Globus pallidus (tissue), 1 donor: ENCODE results near the gene MEG3.
A peak's percentile ranks its signal among the peaks of the same experiment; 100 is the strongest.

Experiments
- DNase-seq: peaks from one replicate; pipeline ENCODE4 v3.0.0-alpha.2; 2015; ENCODE audit warnings: low spot score

MEG3 gene

DNA sequence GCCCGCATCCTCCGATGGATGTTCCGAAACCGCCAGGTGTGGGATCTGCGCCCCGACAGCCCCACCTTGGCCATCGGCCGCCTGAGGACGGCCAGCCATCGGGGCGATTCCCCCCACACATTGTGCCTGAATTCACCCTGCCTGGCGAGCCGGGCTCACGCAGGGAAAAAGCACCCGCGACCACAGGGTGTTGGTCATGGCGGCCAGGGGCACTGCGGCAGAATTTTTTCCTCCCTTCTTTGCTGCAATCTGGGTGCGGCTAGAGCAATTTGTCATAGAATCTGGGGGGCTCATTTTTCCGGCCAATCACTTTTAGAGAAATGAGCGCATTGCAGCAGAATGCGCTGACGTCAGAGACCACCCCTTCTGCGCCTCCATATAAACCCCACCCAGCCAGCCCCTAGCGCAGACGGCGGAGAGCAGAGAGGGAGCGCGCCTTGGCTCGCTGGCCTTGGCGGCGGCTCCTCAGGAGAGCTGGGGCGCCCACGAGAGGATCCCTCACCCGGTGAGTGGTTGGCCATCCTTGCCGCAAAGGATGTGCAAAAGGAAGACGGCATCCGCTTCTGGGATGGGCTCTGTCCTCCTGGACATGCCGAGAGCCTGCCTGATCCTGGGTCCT, at the start of gene MEG3:
Gene MEG3 (plus strand): TSS at position 406 of the 619 bp plus-strand sequence.
- DNase-seq: no peak

DNA sequence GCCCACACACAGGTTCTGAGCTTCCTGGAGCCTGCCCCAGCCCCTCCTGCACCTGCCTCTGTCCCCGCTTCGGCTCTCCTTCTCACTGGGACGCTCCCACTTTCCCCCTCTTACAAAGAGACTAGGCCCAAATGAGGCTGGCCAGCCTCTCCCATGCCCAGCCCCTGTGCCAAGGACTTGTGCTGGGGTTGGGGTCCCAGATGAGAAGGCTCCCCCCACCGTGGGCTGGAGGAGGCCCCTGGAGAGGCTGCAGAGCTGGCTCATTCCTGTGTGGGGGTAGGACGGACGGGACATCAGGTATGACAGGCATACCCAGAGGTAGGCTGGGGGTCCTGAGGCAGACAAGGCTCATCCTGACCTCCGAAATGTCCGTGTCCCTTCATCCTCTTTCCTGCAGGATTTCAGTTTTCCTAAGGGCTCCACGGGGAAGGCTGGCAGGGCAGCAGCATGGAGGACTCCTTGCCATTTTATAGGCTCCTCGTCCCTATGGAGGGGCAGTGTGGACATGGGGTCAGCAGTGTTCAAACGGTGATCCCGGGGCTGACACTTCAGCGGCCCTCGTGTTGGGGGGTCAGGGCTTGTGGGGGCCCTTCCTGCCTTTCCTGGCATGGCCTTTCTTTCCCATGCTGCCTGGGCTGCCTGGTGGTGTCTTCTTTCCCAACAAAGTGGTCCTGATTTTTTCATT, 49.1 kb upstream of the MEG3 start:
- no peak for DNase-seq

DNA sequence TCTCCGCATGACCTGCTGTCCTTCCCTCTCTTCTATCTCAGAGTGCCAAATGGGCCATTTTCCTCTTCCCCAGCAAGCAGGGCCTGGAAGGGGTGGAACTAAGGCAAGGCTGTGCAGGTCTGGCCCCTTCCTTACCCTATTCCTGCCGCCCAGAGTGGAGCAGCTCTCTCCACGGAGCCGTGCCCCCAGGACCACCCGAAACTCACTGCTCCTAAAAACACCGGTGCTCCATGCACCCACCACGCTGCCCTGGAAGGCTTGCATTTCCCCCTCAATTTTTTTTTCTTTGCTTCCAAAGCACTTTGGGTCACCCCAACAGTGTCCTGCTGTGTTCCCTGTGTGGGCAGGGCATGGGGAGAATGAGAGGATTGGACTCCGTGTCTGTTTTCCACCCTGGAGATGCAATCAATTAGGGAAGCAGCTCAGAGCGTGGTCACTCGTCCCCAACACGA, 48.5 kb upstream of the MEG3 start:
- DNase-seq: no peak

DNA sequence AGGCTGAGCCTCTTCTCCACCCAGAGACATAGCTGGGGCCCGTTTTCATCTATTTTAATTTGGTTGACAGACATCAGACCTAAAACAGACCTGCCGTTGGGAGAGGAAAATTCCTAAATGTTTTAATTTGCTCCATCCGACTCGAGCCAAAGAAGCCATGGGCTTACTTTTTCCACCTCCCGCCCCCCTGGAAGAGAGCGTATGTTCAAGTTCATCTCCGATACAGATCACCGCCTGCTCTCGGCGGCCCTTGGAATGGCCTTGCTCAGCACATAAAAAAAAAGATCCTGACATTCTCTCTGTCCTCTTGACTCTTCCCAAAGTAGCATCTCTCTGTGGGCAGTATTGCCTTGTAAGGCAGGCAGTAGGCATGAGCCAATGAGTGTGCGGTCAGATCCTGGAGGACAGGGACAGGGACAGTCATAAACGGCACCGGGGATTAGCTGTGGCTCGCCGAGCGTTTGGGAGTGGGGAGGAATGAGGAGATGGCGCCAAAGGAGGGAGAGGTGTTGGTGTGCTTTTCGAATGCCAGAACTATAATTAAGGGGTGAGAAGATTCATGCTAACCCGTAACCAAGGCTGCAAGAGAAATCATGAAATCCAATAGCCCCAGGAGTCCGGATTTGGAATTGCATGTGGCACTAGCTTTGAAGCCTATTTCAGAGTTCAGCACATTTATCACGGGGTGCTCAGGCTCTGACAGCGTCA, 47.9 kb upstream of the MEG3 start:
- DNase-seq: no peak

DNA sequence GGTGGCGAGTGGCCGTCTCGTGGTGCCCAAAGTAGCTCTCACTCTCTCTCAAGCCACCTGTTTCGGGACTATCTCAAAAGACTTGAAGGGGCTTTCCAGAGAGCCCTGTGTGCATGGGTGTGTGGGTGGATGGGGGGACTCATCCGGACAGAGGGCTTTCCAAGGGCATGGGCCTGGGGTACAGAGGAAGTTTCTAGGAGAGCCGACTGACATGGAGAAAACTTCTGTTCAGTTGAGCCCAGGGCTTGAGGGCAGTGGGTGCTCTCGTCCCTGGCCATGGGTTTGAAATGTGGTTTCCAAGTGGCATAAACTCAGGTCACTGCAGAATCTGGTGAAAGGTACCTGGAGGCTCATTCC, 47.4 kb upstream of the MEG3 start:
- DNase-seq: no peak

DNA sequence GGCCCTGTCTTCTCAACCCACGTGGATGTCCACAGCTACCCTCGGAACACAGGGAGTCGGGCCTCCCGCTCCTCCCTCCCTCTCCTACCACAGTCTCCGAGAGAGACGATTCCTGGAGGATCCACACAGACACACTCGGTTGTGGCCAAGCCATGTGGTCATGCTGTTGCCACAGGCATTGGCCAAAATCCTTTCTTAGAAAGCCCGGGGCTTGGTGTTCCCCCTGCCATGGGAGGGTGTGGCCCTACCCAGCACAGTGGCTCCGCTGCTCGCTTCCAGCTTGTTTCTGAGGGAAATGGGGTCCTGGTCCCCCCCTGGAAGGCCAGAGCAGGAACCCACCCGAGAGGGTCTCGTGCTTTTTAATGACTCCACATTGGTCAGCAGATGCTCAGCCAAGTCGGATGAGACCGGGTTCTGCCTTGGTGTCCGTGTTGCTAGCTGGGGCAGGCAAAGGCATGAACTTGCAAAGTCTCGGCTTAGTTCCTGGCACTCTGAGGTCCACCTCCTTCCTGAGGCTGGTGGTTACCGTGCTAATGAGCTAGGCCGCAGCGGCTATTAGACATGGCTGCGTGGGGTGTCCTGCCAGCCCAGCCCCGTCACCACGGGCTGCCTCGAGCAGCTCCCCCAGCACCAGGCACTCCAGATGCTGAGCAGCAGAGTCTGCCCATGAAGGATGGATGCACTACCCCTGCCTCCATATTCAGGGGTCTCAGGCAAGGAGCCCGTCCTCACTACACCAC, 46.8 kb upstream of the MEG3 start:
- DNase-seq: no peak

DNA sequence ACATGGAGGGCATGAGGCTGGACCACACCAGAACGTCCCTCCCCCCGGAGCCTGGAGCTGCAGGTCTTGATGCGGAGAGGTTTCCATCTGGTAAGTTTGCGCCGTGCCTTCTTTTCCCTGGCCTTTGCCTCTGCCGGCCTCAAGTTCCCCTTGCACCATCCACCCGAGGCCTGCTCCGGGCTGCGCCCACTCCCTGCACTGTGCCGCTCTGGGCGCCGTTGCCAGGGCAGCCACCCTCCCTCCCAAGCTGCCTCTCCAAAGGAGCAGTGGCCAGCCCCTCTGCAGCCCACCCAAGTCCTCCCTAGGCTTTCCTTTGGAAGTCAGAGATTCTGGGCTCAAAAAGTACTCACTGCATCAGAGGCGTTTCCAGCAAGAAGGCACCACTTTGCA, 46.2 kb upstream of the MEG3 start:
- no peak for DNase-seq

DNA sequence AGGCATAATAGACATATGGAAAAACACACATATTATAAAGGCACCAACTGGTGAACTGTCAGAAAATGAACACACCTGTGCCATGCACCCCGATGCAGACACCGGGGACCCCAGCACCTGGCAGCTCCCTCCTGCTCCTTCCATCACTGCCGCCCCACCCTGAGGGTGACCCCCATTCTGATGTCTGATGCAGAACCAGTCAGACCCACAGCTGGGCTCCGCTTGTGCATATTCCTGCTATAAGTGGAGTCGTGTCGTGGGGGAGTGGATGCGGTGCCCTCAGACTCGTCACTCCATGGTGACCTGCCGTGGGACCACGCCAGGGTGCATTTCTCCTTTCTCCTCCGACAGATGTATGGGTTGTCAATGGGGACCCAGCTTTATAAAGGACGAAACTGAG, 45.7 kb upstream of the MEG3 start:
- no peak for DNase-seq

DNA sequence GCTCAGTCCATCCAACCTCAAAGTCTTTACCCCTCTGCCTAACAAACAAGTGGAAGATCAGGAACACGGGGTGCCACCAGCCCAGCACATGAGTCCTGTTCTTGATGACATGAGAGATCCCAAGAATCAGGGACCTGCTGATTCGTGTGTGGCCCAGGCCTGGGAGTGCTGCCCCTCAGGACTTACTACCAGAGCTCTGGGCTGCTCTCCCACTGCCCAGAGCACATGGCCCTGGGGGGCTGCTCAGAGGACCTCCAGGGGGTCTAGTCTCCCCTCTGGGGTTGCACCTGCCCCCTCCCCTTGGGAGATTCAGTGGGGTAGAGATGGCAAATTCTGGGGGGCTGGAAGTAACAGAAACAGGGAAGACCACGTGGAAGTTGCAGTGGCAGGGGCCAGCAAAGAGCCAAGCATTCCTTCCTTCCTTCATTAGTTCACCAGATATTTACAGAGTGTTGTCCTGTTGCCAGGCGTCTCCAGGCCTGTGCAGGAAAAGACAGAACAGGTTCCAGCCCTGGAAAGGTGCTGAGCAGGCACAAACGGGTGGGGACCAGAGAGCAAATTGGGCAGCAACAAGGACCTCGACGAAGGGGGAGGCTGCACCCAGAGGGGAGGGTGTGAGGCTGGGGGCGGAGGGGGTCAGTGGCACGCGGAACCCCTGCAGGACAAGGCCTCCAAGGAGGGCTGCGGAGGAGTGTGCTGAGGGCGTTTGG, 45.1 kb upstream of the MEG3 start:
- DNase-seq: no peak

DNA sequence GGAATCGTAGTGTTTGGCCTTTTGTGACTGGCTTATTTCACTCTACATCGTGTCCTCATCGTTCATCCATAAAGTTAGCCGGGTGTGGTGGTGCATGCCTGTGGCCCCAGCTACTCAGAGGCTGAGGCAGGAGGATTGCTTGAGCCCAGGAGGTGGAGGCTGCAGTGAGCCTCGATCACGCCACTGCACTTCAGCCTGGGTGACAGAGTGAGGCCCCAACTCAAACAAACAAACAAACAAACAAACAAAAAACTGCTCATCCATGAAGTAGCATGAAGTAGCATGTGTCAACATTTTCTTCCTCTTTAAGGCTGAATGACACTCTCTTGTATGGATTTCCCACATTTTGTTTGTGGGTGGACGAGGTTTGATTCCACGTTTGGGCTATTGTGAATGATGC, 44.0 kb upstream of the MEG3 start:
- DNase-seq: no peak

DNA sequence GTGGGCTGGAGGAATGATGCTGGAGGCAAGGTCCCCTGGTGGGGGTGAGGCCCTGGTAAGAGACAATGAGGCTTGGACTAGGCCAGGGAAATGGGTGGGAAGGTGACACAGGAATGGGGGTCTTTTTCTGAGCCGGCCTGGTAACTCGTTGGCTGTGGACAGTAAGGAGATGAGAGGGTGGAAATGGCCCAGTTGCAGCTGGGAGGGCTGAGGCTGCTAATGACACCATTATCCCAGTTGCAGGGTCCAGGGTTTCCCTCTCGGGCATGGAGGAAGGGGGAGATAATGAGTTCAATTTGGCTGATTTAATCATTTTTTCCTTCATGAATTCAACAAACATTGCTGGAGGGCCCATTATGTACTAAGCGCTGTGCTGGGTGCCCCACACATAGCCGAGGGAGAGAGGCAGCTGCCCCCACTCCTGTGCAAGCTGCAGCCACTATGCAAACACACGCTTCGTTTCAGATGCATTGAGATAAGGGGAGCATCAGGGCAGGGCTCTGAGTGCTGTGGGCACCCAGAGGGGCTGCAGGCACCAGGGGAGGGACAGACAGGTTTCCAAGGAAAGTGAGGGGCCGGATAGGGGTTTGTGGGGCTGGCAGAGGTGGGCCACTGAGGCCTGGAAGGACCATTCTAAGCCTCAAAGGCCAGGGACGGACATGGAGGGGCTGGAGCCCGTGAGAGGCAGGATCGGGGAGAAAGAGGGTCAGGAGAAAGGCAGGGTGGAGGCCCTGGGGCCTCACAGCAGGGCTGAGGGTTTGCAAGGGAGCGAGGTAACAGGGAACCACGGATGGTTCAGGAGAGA, 43.2 kb upstream of the MEG3 start:
- DNase-seq: no peak

DNA sequence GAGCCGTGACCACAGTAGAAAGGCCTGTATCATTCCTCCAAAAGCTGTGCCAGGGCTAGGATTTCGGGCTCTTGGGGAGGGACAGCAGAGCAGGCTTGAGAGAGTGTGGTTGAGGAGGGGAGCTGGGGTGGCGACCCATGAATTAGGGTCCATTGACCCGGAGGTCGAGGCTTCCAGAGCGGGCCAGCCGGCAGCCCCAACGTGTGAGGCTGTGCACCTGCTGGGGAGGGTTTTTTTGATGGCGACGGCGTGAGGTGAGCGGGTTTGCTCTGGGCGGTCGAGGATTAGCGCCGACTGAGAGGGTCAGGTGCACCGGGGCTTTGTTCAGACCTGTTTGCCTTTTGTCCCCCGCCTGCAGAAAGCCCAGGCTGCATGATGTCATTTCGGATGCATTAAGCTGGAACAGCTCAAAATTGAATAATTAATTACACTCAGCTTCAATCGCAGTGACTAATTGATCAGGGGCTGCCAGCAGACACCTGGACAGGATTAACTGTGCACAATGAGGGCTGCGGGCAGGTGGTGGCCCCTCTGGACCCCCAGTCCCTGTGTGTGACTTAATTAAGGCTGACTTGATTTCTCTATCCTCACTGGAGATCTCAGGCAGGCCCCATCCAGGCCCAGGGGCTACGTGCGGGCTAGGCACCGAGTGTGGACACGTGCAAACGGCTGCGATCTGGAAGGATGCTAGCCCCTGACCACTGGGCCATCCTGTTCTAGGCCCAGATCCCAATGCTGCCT, 42.1 kb upstream of the MEG3 start:
- DNase-seq: no peak

DNA sequence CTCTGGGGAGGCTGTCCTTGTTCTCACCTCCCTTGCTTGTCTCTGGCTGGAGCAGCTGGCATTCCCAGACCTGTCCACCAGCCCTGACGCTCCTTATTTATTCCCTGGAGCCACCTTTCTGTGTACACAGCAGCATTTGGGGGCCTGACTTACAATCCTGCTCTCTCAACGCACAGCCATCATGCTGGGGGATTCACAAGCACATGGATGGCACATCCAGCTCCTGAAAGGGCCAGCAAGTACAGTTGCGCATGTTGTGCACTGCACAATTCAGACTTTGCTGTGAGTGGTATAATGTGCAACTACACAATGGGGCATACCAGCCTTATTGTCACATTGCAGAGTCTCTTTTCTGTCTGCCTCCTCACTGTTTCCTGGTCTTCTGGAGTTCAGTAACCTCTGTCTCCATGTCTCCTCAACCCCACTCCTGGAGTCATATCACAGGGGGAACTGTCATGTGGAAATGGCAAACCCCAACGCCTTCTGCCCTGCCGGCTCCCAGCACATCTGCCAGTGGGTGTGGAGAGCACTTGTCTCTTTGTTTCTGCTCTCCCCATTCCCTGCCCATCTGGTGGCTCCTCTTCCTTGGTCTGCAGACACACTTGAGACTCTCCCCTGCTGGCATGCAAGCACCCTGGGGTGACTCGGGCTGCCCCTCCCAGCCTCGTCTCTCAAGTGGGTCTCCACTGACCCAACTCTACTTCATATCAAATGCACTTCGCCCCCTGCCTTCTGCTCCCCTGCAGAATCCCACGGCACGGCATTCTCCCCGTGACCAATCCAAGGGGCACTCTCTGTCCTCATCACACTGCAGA, 41.2 kb upstream of the MEG3 start:
- no peak for DNase-seq

DNA sequence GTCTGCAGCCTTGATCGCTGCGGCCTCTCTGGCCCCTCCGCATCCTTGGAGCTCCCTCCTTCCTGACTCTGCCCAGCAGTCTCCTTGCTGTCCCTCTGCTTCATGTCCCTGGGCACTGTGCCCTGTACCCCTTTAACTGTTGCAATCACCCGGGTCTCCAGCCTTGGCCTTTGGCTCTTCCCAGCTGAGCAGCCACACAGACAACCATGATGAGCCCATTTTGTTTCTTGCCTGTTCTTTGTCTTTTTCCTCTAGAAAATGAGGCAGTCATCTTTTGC, 40.6 kb upstream of the MEG3 start:
- DNase-seq: no peak

DNA sequence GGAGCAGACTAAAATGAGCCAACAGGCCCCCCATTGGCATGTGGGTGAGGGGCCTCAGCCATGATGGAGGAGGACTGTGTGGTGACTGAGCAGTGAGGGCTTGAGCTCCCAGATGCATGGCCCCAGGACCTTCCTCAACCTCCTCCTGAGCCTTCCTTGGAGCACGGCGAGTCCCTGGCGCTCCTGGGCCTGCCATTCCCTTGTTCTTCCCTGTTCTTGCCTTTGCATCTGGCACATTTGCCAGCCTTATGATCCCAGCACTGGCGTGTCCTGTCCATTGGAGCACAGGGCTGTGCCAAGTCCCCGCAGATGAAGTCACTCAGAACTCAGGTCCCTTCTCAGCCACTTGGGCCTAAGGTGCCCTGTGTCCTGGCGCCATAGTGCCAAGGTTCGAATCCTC, 40.3 kb upstream of the MEG3 start:
- DNase-seq: no peak

DNA sequence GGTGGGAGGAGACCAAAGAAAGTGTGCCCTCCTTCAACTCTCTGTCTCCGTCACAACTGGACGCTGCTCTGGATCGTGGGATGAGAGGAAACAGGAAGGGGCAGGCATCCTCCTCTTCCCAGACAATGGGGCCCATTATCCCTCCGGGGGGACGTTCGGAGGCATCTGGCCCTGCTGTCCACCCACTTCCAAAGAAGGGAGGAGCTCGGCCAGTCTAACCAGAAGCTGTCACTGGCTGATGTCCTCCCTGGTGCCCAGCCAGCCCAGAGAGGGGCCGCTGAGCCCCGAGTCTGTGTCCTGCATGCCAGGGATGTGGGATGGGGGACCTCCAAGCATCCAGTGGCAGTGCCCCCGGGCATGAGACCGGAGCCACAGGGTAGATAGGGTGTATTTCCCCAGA, 39.8 kb upstream of the MEG3 start:
- peak; percentile 85 for DNase-seq

DNA sequence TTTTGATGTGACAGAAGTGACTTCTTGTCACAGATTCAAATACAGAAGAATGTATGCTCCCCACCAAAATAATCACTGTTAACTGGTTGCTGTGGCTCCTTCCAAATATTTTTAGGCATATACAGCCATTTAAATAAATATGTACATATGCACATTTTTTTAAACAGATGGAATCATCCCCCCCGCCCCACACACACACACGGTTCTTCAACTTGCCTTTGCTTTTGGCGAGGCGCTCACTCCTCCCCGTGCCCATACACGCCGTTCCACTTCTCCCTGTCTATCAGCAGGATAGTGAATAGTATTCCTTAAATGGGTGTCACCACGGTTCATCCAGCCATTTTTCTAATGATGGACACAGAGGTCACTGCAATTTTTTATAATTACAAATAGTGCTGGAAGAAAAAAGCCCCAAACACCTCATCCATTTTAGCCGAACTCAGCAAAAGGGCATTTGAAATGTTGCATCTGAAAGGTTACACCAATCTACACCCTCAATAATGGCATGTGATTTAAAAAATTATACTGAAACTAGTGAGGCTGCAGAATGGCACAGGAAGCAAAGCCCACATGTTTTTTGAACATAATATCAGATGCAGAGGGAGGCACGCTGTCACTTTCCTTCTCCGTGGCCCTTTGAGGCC, 39.2 kb upstream of the MEG3 start:
- DNase-seq: no peak

DNA sequence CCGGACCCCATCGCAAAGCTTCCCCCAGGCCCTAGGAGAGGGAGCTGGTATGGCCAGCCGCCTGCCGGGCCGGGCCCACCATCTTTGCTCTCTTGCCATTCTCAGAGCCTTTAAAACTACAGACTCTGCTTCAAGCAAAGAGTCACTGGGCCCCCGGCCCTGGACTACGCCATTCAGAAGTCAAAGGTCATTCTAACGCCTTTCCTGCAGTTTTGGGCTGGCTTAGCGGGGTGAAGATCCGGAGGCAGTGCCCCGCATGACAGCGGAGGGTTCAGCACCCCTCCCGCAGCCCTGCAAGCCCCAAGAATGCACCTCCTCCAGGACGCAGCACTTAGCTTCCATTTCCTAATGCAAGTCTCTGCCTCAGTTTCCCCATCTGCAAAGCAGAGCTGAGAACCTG, 38.3 kb upstream of the MEG3 start:
- DNase-seq: no peak

DNA sequence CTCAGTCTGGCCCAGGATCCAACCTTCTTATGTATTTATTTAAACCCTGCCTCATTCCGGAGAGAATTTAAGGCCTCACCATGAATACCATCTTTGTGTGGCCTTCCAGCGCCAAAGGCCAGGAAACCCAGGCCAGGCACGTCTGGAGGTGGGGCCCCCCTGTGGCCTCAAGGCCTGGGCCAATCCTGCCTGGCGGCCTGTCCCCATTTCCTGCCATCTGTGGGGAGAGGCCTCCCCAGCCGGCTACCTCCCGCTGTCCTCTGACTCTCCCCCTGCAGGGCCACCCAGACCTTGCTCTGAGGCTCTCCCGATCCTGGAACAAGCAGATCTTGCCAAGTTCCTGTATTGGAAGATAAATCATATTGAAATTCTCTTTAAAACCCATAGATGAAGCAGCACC, 37.4 kb upstream of the MEG3 start:
- no peak for DNase-seq

DNA sequence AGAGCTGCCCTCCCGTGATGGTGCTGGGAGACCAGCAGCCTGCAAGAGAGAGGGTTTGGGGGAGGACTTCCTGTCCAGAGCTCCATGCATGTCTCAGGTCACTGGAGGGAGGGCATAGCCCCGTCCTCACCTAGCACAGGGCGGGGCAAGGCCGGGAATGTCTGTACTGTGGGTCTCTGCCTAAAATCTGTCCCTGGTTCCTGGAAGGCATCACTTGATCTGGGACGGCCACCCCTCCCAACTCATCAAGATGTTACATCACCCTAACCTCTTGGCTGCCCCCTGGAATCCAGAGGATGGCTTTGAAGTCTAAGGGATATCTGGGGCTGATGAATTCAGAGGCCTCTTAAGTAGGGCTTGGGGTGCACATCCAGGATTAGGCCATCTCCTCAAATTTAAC, 37.0 kb upstream of the MEG3 start:
- no peak for DNase-seq
